ENCODE data around the gene TNFSF18.

The TNFSF18 gene

DNA sequence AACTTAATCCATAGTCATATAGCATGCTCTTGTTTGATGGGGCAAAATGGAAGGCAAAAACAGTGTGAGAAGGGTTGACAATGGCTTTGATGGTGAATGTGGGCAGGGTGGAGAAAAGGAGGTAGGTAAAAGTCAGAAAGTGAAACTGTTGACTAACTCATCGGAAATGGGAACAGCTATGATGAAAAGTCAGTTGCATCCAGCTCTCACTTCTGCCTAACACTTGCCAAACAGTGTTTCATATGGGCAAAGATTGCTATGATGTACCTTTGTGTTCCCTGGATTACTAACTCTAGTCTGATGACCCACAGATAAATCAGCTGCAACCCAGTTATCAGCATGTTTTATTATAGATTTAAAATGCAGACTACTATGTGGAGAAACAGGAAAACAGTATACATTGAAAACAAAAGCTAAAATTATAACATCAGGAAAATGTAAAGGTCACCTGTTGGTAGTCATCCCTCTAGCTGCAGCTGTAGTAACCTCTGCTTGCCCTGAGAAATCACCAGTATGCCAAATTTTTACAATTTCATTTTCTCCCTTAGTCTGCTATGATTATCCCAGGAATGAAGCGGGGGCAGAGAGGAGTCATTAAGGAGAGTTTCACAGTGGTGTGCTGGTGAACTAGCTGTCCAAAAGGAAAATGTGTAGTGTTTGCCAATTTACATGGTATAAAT, 11.7 kb downstream of the TNFSF18 start:
- H3K36me3 ChIP-seq, result no peaks in the 10 kb centered on the region
- peaks cover 51% of the 10 kb centered on the region for H3K27me3 ChIP-seq (ENCODE audit: insufficient read depth, low read depth, severe bottlenecking)
- DNase-seq, result no peak
- no peaks in the 10 kb centered on the region for H3K9me3 ChIP-seq (ENCODE audit: severe bottlenecking)
- H3K4me3 ChIP-seq (ENCODE audit: low read depth, low read length), result no peak overlapping the region
- TF ChIP-seq, protein P1, sequence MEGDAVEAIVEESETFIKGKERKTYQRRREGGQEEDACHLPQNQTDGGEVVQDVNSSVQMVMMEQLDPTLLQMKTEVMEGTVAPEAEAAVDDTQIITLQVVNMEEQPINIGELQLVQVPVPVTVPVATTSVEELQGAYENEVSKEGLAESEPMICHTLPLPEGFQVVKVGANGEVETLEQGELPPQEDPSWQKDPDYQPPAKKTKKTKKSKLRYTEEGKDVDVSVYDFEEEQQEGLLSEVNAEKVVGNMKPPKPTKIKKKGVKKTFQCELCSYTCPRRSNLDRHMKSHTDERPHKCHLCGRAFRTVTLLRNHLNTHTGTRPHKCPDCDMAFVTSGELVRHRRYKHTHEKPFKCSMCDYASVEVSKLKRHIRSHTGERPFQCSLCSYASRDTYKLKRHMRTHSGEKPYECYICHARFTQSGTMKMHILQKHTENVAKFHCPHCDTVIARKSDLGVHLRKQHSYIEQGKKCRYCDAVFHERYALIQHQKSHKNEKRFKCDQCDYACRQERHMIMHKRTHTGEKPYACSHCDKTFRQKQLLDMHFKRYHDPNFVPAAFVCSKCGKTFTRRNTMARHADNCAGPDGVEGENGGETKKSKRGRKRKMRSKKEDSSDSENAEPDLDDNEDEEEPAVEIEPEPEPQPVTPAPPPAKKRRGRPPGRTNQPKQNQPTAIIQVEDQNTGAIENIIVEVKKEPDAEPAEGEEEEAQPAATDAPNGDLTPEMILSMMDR (IDR thresholded peaks at IDR 0.05; ENCODE audit: low read depth, low read length), result no peak
- H3K27ac ChIP-seq, result no peak overlapping the region

DNA sequence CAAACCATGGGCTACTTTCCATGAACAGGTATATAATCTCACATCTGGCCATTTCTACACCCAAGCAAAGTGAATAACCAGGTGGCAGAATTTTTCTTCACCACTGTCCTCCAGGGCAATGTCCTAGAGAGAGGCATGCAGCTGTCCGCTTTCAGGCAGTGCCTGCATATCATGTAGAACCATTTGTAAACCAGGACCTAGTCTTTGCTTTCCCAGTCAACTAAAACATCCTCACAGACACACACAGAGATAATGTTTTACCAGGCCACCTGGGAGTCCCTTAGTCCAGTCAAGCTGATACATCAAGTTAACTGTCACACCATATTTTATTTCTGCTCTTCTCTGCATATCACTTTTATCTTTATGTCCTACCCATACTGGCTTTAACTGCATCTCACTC, 26.2 kb downstream of the TNFSF18 start:
- no peak for DNase-seq
- no peak overlapping the region for H3K4me3 ChIP-seq (ENCODE audit: low read depth, low read length)
- H3K9me3 ChIP-seq (ENCODE audit: severe bottlenecking), result peaks cover 8% of the 10 kb centered on the region
- H3K36me3 ChIP-seq, result no peaks in the 10 kb centered on the region
- TF ChIP-seq, protein P1 (IDR thresholded peaks at IDR 0.05; ENCODE audit: low read depth, low read length), result no peak
- H3K27me3 ChIP-seq (ENCODE audit: insufficient read depth, low read depth, severe bottlenecking), result peaks cover 5% of the 10 kb centered on the region
- no peak overlapping the region for H3K27ac ChIP-seq

DNA sequence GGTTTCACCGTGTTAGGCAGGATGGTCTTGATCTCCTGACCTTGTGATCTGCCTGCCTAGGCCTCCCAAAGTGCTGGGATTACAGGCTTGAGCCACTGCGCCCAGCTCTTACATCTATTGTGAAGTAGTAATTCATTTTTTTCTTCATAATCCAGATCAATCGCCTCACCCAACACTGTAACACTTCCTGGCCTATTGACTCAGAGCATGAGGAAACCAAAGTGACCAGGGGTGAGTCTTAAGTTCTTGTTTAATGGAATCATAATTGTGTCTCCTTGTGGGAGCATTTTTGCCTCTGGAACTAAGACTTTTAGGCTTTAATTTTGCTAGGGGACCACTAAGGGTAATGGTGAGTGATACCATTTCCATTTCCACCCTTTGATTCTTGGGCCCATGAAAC, 27.4 kb downstream of the TNFSF18 start:
- H3K9me3 ChIP-seq (ENCODE audit: severe bottlenecking), result peaks cover 8% of the 10 kb centered on the region
- TF ChIP-seq, protein P1 (IDR thresholded peaks at IDR 0.05; ENCODE audit: low read depth, low read length), result no peak
- no peak for DNase-seq

DNA sequence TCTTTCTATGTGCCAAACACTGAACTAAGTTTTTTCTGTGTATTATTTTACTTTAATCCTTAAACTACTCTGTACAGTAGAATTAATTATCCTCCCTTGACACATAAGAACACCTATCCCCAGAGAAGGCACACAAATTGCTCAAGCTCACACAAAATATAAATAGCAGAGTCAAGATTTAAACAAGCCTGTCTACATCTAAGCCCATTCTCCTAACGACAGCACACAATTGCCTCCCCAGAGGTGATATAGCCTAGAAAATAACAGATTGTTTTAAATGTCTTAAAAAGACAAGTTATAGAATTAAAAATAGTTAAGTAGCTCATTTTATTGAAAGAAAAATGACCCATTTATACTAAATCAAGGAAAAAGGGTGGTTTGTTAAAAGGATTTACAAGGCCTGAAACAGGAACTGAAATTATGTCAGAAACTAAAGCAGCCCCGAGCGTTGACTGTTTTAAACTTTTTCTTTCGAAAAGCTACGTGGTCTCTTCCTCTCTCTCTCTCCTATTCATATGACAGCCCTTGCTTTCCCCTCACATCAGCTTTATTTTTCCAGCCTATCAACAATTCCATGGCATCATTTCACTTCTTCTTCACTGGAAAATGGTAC, 30.5 kb downstream of the TNFSF18 start:
- H3K27me3 ChIP-seq (ENCODE audit: insufficient read depth, low read depth, severe bottlenecking), result peaks cover 16% of the 10 kb centered on the region
- peaks cover 8% of the 10 kb centered on the region for H3K9me3 ChIP-seq (ENCODE audit: severe bottlenecking)
- H3K27ac ChIP-seq, result no peak overlapping the region
- no peak for DNase-seq
- TF ChIP-seq, protein P1 (IDR thresholded peaks at IDR 0.05; ENCODE audit: low read depth, low read length), result no peak
- no peak overlapping the region for H3K4me3 ChIP-seq (ENCODE audit: low read depth, low read length)
- H3K36me3 ChIP-seq, result no peaks in the 10 kb centered on the region

More for the DNA sequence above, 27.4 kb downstream of the TNFSF18 start:
- Histone ChIP-seq H3K27me3 (ENCODE audit: insufficient read depth, low read depth, severe bottlenecking) (peaks cover 14% of the 10 kb centered on the region), H3K4me3 (ENCODE audit: low read depth, low read length) (no peak overlapping the region), H3K36me3 (no peaks in the 10 kb centered on the region), H3K27ac (no peak overlapping the region)

DNA sequence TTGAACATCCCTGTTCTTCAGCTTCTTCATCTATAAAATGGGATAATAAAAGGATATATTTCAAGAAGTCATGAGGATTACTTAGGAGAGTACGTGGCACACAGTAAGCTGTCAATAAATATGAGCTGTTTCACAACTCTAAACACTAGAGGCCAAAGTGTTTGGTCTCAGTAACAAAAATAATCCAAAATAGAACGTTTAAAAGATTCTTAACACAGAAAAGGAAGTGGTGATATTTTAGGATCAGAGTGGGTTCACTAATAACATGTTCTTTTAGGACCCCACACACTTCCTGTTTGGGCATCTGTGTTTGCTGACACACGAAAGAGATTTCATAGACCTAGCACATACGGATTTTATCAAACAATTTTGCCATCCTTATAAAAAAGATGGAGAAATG, 32.9 kb downstream of the TNFSF18 start:
- Histone ChIP-seq H3K9me3 (ENCODE audit: severe bottlenecking) (peaks cover 3% of the 10 kb centered on the region), H3K36me3 (no peaks in the 10 kb centered on the region), H3K27ac (no peak overlapping the region), H3K27me3 (ENCODE audit: insufficient read depth, low read depth, severe bottlenecking) (peaks cover 19% of the 10 kb centered on the region), H3K4me3 (ENCODE audit: low read depth, low read length) (no peak overlapping the region)
- TF ChIP-seq, protein P1 (IDR thresholded peaks at IDR 0.05; ENCODE audit: low read depth, low read length), result no peak
- no peak for DNase-seq

Measured in WERI-Rb-1 (cell line).